NCI-H82 treated with DMSO at 0.1 percent for 48 hours (cell line): ENCODE results near the gene LCN6.
"Not testable (repeated sequence)": the region's sequence is repeated elsewhere in the genome, so short reads cannot be mapped to it uniquely, and the experiment has no call there.

Experiments
- DNase-seq: peaks from one replicate; lab custom pipeline; 2025; ENCODE audit not compliant: unreplicated experiment; lab: John Stamatoyannopoulos, UW

The LCN6 gene

DNA sequence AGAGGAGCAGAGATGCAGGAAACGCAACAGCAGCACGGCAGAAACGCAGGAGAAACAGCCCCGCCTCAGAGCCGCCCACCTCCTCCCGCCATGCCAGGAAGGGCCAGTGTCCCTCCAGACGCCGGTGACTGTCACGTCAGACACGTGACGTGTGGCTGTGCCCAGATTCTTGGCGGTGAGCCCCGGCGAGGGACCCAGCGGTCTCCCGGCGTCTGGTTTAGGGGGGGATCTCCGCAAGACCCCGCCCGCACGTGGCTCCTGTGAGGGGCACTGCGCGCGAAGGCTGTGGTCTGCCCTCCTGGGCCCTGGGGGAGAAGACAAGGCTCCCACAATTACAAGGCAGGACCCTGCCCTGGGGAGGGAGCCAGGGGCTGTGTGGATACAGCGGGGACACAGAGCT is 12.1 kb upstream of the LCN6 start:
- DNase-seq = no peak

- no peak for DNase-seq
Measured at GRCh38 chr9:136759436-136760325, 11.4 kb upstream of the LCN6 start.

GRCh38 chr9:136759001-136759400 is 10.7 kb upstream of the LCN6 start:
- DNase-seq = no peak

DNA sequence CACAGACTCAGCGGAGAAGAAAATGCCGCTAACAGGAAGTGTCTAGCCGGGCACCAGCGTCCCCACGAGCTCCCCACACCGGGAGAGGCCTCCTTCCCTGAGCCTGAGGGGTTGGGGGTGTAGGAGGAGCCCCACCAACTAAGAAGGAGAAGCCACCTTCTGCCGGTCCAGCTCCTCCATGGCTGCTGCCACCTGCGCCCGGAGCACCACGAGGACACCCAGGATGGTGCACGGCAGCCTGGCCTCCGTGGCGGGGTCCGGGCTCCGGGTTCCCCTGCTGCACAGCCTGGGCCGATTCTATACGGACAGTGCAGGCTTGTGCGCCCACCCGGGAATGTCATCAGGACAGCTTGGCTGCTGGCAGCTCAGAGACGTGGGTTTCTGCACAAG is 9.4 kb upstream of the LCN6 start:
- no peak for DNase-seq

GRCh38 chr9:136757328-136757727 is 9.0 kb upstream of the LCN6 start:
- DNase-seq = no peak

- no peak for DNase-seq
Measured at GRCh38 chr9:136756836-136757235, 8.5 kb upstream of the LCN6 start.

DNA sequence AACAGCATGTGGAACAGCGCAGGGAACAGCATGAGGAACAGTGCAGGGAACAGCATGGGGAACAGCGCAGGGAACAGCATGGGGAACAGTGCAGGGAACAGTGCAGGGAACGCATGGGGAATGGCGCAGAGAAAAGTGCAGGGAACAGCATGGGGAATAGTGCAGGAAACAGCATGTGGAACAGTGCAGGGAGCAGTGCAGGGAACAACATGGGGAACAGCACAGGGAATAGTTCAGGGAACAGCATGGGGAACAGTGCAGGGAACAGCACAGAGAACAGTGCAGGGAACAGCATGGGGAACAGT is 7.8 kb upstream of the LCN6 start:
- no peak for DNase-seq

DNA sequence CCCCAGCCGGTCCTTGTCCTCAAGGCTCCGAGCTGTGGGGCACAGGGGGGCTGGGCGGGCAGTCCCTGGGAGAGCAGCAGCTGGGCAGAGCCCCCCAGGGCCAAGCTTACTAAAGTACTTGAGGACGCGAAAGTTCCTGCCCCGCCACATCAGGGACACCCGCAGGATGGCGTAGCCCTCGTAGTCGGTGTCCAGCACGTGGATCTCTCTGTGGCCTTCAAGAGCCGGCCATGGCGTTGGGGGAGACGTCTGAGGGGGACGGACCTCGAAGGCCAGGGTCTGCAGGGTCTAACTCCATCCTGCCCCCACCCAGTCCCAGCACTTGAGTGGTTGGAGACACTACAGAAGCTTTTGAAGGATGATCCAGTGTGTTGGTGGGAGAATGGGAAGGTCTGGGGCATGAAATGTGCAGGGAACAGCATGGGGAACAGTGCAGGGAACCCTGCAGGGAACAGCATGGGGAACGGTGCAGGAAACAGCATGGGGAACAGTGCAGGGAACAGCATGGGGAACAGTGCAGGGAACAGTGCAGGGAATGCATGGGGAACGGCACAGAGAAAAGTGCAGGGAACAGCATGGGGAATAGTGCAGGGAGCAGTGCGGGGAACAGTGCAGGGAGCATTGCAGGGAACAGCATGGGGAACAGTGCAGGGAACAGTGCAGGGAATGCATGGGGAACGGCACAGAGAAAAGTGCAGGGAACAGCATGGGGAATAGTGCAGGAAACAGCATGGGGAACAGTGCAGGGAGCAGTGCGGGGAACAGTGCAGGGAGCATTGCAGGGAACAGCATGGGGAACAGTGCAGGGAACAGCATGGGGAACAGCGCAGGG is 7.2 kb upstream of the LCN6 start:
- not testable (repeated sequence) for DNase-seq

GRCh38 chr9:136754626-136755301 is 6.4 kb upstream of the LCN6 start:
- DNase-seq = no peak

DNA sequence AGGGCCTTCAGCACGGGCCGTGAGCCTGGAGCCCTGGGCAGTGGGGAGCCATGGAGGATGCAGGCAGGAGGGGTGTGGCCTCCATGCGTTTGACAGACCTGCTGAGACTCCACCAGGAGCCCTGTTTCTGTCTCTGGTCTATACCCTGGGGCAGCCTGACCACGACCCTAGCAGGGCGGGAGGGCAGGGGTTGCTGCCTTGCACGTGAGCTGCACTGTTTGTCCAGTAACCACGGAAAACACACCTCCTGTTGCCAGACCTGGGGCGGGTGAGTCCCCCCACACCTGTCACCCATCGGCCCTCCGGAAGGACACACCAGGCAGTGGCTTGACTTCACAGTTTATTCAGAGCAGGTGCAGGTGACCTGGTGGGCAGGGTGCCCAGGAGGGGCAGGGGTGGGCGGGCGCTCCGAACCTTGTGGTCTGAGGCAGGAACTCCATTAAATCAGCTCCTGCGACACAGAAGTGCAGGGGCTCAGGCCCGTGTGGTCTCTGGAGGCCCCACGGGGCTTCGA is 5.8 kb upstream of the LCN6 start:
- DNase-seq = no peak

DNA sequence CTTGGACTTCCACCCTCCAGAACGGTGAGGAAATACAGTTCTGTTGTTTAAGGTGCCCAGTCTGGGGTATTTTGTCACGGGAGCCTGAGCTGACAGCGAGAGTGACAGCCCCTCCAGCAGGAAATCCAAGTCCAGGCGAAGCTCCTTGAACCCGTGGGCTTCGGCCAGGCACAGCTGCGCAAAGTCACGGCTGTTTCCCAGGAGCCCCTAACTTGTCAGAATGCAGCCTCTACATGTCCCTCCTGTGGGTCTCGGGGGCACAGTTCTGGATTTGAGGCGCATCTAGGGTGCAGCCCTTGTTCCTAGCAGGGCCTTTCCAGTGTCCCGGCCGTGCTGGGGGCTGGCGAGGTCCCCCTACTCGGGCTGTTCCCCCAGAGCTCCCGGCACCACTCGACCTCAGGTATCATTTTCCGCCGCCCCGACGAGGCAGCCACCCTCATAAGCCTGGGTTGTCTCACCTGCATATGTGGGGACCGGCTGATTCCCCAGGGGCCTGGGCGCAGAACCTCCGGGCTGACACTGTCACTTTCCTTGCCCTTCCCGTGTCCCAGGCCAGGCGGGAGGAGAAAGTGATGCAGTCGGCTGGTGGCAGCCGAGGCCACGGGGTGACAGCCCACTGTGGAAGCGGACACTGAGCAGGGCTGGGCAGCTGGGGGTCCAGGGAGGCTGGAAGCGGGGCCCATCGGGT is 5.2 kb upstream of the LCN6 start:
- DNase-seq = no peak

DNA sequence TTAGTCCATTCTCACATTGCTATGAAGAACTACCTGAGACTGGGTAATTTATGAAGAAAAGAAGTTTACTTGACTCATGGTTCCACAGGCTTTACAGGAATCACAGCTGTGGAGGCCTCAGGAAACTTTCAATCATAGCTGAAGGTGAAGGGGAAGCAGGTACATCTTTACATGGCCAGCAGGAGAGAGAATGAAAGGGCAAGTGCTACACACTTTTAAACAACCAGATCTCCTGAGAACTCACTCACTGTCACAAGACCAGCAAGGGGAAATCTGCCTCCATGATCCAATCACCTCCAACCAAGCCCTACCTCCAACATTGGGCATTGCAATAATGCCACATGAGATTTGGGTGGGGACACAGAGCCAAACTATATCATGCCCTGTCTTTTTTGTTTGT is 3.5 kb upstream of the LCN6 start:
- no peak for DNase-seq

GRCh38 chr9:136751244-136751643 is 2.9 kb upstream of the LCN6 start:
- no peak for DNase-seq

GRCh38 chr9:136750526-136750925 is 2.2 kb upstream of the LCN6 start:
- no peak for DNase-seq

GRCh38 chr9:136748666-136749611 is 614 bp upstream of the LCN6 start:
- DNase-seq = no peak

- DNase-seq = no peak
Measured at GRCh38 chr9:136747161-136748060, 914 bp downstream of the LCN6 start.

GRCh38 chr9:136746621-136747020 is 1.7 kb downstream of the LCN6 start:
- no peak for DNase-seq

DNA sequence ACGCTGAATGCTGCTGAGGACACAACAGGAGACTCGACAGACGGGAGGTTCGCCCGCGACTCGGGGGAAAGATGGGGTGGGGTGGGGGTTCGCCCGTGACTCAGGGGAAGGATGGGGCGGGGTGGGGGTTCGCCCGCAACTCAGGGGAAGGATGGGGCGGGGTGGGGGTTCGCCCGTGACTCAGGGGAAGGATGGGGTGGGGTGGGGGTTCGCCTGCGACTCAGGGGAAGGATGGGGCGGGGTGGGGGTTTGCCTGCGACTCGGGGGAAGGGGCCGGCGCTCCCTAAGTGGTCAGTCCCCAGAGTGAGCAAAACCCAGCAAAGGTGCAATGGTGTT is 2.2 kb downstream of the LCN6 start:
- DNase-seq = no peak
